Peyer's patch (tissue), 4 donors: ENCODE data around the gene ACER3.

ENCODE experiments used
- POLR2A ChIP-seq, 2 donors: fragments of 450-650 bp; IDR thresholded peaks; one replicate each; pipeline ENCODE4 v1.5.1; 2017; ENCODE audit warnings: antibody characterized with exemption in 2 of 2, mild to moderate bottlenecking in 2 of 2, moderate library complexity in 2 of 2
- TF ChIP-seq, protein P1 (sequence below), 6 experiments: fragments of 450-650 bp in 4 of 6; fragments of 200-600 bp in 2 of 6; sonication (generic) in 1 of 6; IDR thresholded peaks; one replicate each; pipeline ENCODE4 v1.5.1; 2017 to 2019; ENCODE audit warnings: antibody characterized with exemption in 6 of 6, mild to moderate bottlenecking in 3 of 6, moderate library complexity in 1 of 6

GRCh38 chr11:76891793-76892192 lies 31.1 kb downstream of the ACER3 start:
- TF ChIP-seq, protein P1, sequence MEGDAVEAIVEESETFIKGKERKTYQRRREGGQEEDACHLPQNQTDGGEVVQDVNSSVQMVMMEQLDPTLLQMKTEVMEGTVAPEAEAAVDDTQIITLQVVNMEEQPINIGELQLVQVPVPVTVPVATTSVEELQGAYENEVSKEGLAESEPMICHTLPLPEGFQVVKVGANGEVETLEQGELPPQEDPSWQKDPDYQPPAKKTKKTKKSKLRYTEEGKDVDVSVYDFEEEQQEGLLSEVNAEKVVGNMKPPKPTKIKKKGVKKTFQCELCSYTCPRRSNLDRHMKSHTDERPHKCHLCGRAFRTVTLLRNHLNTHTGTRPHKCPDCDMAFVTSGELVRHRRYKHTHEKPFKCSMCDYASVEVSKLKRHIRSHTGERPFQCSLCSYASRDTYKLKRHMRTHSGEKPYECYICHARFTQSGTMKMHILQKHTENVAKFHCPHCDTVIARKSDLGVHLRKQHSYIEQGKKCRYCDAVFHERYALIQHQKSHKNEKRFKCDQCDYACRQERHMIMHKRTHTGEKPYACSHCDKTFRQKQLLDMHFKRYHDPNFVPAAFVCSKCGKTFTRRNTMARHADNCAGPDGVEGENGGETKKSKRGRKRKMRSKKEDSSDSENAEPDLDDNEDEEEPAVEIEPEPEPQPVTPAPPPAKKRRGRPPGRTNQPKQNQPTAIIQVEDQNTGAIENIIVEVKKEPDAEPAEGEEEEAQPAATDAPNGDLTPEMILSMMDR (IDR thresholded peaks at IDR 0.05): no peak
- no peak for TF ChIP-seq POLR2A (IDR thresholded peaks at IDR 0.05)
